Neural cell (in vitro differentiated cells): ENCODE results near the gene CCDC149. TPM values are rescaled to one million over a fixed set of nuclear protein-coding genes. Genes with fewer than 3 reads are reported as not detected.

ENCODE experiments used
- H2AFZ ChIP-seq: fragments of 200-600, 300-800 bp; sonication (generic), shearing (Covaris generic); 2 replicates; pipeline ENCODE4 v1.6.0; 2014; ENCODE audit warnings: low read depth, mild to moderate bottlenecking, antibody characterized with exemption, low read length, moderate library complexity
- H3F3A ChIP-seq: fragments of 200-600 bp; shearing (Covaris generic); 2 replicates; pipeline ENCODE4 v1.6.1; 2016; ENCODE audit warnings: mild to moderate bottlenecking, moderate library complexity, mixed read lengths, antibody characterized with exemption, low read length; ENCODE audit not compliant: insufficient read depth, poor library complexity, severe bottlenecking
- H3K27ac ChIP-seq: fragments of 200-600, 300-800 bp; sonication (generic), shearing (Covaris generic); 2 replicates; pipeline ENCODE4 v1.5.1; 2014; ENCODE audit warnings: mild to moderate bottlenecking, low read length, moderate library complexity
- H3K27me3 ChIP-seq: fragments of 300-800, 200-600 bp; sonication (generic), shearing (Covaris generic); 2 replicates; pipeline ENCODE4 v1.6.0; 2014; ENCODE audit warnings: mild to moderate bottlenecking, low read depth, low read length, moderate library complexity; ENCODE audit not compliant: insufficient read depth
- H3K36me3 ChIP-seq: fragments of 300-800, 200-600 bp; sonication (generic), shearing (Covaris generic); 2 replicates; pipeline ENCODE4 v1.5.1; 2014; ENCODE audit warnings: mild to moderate bottlenecking, antibody characterized with exemption, low read length, moderate library complexity; ENCODE audit not compliant: insufficient read depth
- H3K4me2 ChIP-seq: fragments of 300-800, 200-600 bp; sonication (generic), shearing (Covaris generic); 2 replicates; pipeline ENCODE4 v1.6.0; 2014; ENCODE audit warnings: mild to moderate bottlenecking, low read length
- H3K4me3 ChIP-seq: fragments of 300-800, 200-600 bp; sonication (generic), shearing (Covaris generic); 2 replicates; pipeline ENCODE4 v1.5.1; 2014; ENCODE audit warnings: mild to moderate bottlenecking, low read length, moderate library complexity
- H3K79me2 ChIP-seq: fragments of 200-600 bp; shearing (Covaris generic); replicated peaks from 2 replicates; pipeline ENCODE4 v1.6.0; 2014; ENCODE audit warnings: mild to moderate bottlenecking, low read length, moderate library complexity; ENCODE audit not compliant: insufficient read depth
- H3K9ac ChIP-seq: fragments of 300-800, 200-600 bp; sonication (generic), shearing (Covaris generic); 2 replicates; pipeline ENCODE4 v1.6.1; 2016; ENCODE audit warnings: mild to moderate bottlenecking, low read length, mixed read lengths
- H3K9me2 ChIP-seq: fragments of 200-600 bp; shearing (Covaris generic); 2 replicates; pipeline ENCODE4 v1.6.1; 2016; ENCODE audit warnings: mild to moderate bottlenecking, low read length, mixed read lengths; ENCODE audit not compliant: insufficient read depth
- H3K9me3 ChIP-seq: fragments of 200-600, 300-800 bp; sonication (generic), shearing (Covaris generic); 2 replicates; pipeline ENCODE4 v1.6.1; 2016; ENCODE audit warnings: mild to moderate bottlenecking, mixed run types, low read length, moderate library complexity, mixed read lengths
- H4K20me1 ChIP-seq: fragments of 200-600 bp; shearing (Covaris generic); 2 replicates; pipeline ENCODE4 v1.6.1; 2016; ENCODE audit warnings: mild to moderate bottlenecking, mixed run types; ENCODE audit not compliant: insufficient read depth
- EP300 ChIP-seq: fragments of 450-650 bp; conservative IDR thresholded peaks from 2 replicates; pipeline ENCODE4 v1.6.1; 2014; ENCODE audit warnings: antibody characterized with exemption, mild to moderate bottlenecking, moderate library complexity; ENCODE audit not compliant: poor library complexity, severe bottlenecking
- EZH2 ChIP-seq: fragments of 200-600, 300-800 bp; shearing (Covaris generic), sonication (generic); IDR thresholded peaks from 2 replicates; pipeline ENCODE4 v1.6.1; 2014; ENCODE audit warnings: antibody characterized with exemption, low read length, borderline replicate concordance, mild to moderate bottlenecking; ENCODE audit not compliant: insufficient read depth, poor library complexity, severe bottlenecking
- MXI1 ChIP-seq: fragments of 450-650 bp; conservative IDR thresholded peaks from 2 replicates; pipeline ENCODE4 v1.6.1; 2014; ENCODE audit warnings: antibody characterized with exemption, mild to moderate bottlenecking; ENCODE audit not compliant: poor library complexity, severe bottlenecking
- POLR2AphosphoS5 ChIP-seq: IDR thresholded peaks from 2 replicates; pipeline ENCODE4 v1.6.1; 2012
- RAD21 ChIP-seq: fragments of 450-650 bp; conservative IDR thresholded peaks from 2 replicates; pipeline ENCODE4 v1.6.1; 2014; ENCODE audit warnings: antibody characterized with exemption, mild to moderate bottlenecking, moderate library complexity
- SMC3 ChIP-seq: fragments of 450-650 bp; conservative IDR thresholded peaks from 2 replicates; pipeline ENCODE4 v1.6.1; 2014; ENCODE audit warnings: antibody characterized with exemption, mild to moderate bottlenecking, moderate library complexity; ENCODE audit not compliant: poor library complexity
- TAF1 ChIP-seq: IDR thresholded peaks from 2 replicates; pipeline ENCODE4 v1.6.1; 2012; ENCODE audit warnings: low read depth
- polyA plus RNA-seq: library from polyadenylated mRNA; depleted of rRNA; stranded (reverse); fragments of >200 nt; gene quantifications from 2 replicates; pipeline ENCODE4 v1.2.3, GENCODE V29; 2014
- TF ChIP-seq, protein P1 (sequence below): fragments of 450-650 bp; IDR thresholded peaks from 2 replicates; pipeline ENCODE4 v1.5.1; 2014; ENCODE audit warnings: antibody characterized with exemption, mild to moderate bottlenecking, moderate library complexity; ENCODE audit not compliant: poor library complexity, severe bottlenecking
- TF ChIP-seq, protein P2 (sequence below): IDR thresholded peaks from 2 replicates; pipeline ENCODE4 v1.6.1; 2012; ENCODE audit warnings: borderline replicate concordance

Gene CCDC149
- polyA plus RNA-seq, 1 donor from 2014 or later, result 6.6 TPM

GRCh38 chr4:24801136-24801855 lies 111.5 kb downstream of the CCDC149 start:
- H4K20me1 ChIP-seq, result no peaks in the 10 kb centered on the region
- H3K9ac ChIP-seq, result no peak overlapping the region
- TF ChIP-seq, protein P1, sequence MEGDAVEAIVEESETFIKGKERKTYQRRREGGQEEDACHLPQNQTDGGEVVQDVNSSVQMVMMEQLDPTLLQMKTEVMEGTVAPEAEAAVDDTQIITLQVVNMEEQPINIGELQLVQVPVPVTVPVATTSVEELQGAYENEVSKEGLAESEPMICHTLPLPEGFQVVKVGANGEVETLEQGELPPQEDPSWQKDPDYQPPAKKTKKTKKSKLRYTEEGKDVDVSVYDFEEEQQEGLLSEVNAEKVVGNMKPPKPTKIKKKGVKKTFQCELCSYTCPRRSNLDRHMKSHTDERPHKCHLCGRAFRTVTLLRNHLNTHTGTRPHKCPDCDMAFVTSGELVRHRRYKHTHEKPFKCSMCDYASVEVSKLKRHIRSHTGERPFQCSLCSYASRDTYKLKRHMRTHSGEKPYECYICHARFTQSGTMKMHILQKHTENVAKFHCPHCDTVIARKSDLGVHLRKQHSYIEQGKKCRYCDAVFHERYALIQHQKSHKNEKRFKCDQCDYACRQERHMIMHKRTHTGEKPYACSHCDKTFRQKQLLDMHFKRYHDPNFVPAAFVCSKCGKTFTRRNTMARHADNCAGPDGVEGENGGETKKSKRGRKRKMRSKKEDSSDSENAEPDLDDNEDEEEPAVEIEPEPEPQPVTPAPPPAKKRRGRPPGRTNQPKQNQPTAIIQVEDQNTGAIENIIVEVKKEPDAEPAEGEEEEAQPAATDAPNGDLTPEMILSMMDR, result no peak
- TF ChIP-seq EP300, result no peak
- TF ChIP-seq SMC3, result no peak
- TF ChIP-seq, protein P2, sequence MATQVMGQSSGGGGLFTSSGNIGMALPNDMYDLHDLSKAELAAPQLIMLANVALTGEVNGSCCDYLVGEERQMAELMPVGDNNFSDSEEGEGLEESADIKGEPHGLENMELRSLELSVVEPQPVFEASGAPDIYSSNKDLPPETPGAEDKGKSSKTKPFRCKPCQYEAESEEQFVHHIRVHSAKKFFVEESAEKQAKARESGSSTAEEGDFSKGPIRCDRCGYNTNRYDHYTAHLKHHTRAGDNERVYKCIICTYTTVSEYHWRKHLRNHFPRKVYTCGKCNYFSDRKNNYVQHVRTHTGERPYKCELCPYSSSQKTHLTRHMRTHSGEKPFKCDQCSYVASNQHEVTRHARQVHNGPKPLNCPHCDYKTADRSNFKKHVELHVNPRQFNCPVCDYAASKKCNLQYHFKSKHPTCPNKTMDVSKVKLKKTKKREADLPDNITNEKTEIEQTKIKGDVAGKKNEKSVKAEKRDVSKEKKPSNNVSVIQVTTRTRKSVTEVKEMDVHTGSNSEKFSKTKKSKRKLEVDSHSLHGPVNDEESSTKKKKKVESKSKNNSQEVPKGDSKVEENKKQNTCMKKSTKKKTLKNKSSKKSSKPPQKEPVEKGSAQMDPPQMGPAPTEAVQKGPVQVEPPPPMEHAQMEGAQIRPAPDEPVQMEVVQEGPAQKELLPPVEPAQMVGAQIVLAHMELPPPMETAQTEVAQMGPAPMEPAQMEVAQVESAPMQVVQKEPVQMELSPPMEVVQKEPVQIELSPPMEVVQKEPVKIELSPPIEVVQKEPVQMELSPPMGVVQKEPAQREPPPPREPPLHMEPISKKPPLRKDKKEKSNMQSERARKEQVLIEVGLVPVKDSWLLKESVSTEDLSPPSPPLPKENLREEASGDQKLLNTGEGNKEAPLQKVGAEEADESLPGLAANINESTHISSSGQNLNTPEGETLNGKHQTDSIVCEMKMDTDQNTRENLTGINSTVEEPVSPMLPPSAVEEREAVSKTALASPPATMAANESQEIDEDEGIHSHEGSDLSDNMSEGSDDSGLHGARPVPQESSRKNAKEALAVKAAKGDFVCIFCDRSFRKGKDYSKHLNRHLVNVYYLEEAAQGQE, result no peak
- TF ChIP-seq MXI1, result no peak
- TF ChIP-seq TAF1, result no peak
- TF ChIP-seq EZH2, result no peak
- no peak for TF ChIP-seq RAD21
- no peak for TF ChIP-seq POLR2AphosphoS5
- H3K9me3 ChIP-seq, result no peaks in the 10 kb centered on the region
- H3K79me2 ChIP-seq, result no peaks in the 10 kb centered on the region
- H3K36me3 ChIP-seq, result no peaks in the 10 kb centered on the region
- H3K27me3 ChIP-seq, result peaks cover 12% of the 10 kb centered on the region
- no peak overlapping the region for H2AFZ ChIP-seq
- no peak overlapping the region for H3K27ac ChIP-seq
- no peaks in the 10 kb centered on the region for H3F3A ChIP-seq
- H3K9me2 ChIP-seq, result no peaks in the 10 kb centered on the region
- H3K4me3 ChIP-seq, result no peak overlapping the region
- H3K4me2 ChIP-seq, result no peak overlapping the region

DNA sequence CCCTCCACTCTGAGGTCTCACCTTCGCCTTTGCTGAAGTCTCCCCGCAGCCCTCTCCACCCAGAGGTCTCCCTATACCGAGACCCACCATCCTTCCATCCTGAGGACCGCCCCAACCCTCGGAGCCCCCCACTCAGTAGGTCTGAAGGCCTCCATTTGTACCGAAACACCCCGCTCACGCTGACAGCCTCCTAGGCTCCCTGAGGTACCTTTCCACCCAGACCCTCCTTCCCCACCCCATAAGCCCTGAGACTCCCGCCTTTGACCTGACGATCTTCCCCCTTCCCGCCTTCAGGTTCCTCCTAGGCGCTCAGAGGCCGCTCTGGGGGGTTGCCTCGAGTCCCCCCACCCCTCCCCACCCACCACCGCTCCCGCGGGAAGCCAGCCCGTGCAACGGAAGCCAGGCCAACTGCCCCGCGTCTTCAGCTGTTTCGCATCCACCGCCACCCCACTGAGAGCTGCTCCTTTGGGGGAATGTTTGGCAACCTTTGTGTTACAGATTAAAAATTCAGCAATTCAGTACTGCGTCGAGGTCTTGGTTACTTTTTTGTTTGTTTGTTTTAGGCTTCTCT lies 112.4 kb downstream of the CCDC149 start:
- H3K4me2 ChIP-seq, result no peak overlapping the region
- H3K27me3 ChIP-seq, result peaks cover 12% of the 10 kb centered on the region

More for the DNA sequence above, 112.4 kb downstream of the CCDC149 start:
- no peaks in the 10 kb centered on the region for H3K9me2 ChIP-seq
- H3K9me3 ChIP-seq, result no peaks in the 10 kb centered on the region
- no peak overlapping the region for H3K4me3 ChIP-seq
- no peak overlapping the region for H3K9ac ChIP-seq
- no peaks in the 10 kb centered on the region for H3K79me2 ChIP-seq
- TF ChIP-seq MXI1 (no peak), RAD21 (no peak), TAF1 (no peak), SMC3 (no peak), POLR2AphosphoS5 (no peak)
- H3F3A ChIP-seq, result no peaks in the 10 kb centered on the region
- no peaks in the 10 kb centered on the region for H3K36me3 ChIP-seq
- H4K20me1 ChIP-seq, result no peaks in the 10 kb centered on the region
- H2AFZ ChIP-seq, result no peak overlapping the region
- no peak overlapping the region for H3K27ac ChIP-seq
